Measurements from ENCODE around the gene C18orf63.

C18orf63 gene

GRCh38 chr18:74288730-74289129, 26.9 kb upstream of the C18orf63 start:
- no peak for DNase-seq
- H3K4me3 Mint-ChIP-seq = no peak overlapping the region
- no peaks in the 10 kb centered on the region for H3K36me3 Mint-ChIP-seq (ENCODE audit: low read depth)
- no peak overlapping the region for H3K27ac Mint-ChIP-seq
- no peak for TF ChIP-seq CTCF (IDR thresholded peaks at IDR 0.05)
- H3K9me3 Mint-ChIP-seq = no peaks in the 10 kb centered on the region
- H3K4me1 Mint-ChIP-seq = peaks cover 38% of the 10 kb centered on the region
- peaks cover 20% of the 10 kb centered on the region for H3K27me3 Mint-ChIP-seq (ENCODE audit: low read depth, poor library complexity)

GRCh38 chr18:74289137-74289536, 26.5 kb upstream of the C18orf63 start:
- peaks cover 36% of the 10 kb centered on the region for H3K4me1 Mint-ChIP-seq
- H3K9me3 Mint-ChIP-seq = no peaks in the 10 kb centered on the region
- no peak overlapping the region for H3K27ac Mint-ChIP-seq
- no peaks in the 10 kb centered on the region for H3K36me3 Mint-ChIP-seq (ENCODE audit: low read depth)
- H3K27me3 Mint-ChIP-seq (ENCODE audit: low read depth, poor library complexity) = peaks cover 20% of the 10 kb centered on the region
- TF ChIP-seq CTCF (IDR thresholded peaks at IDR 0.05) = no peak
- DNase-seq = no peak
- H3K4me3 Mint-ChIP-seq = no peak overlapping the region

GRCh38 chr18:74290021-74290420, 25.6 kb upstream of the C18orf63 start:
- Mint-ChIP-seq H3K27ac (no peak overlapping the region), H3K36me3 (ENCODE audit: low read depth) (no peaks in the 10 kb centered on the region), H3K4me1 (peaks cover 27% of the 10 kb centered on the region), H3K27me3 (ENCODE audit: low read depth, poor library complexity) (peaks cover 20% of the 10 kb centered on the region), H3K4me3 (peak overlapping the region; percentile 18), H3K9me3 (no peaks in the 10 kb centered on the region)
- DNase-seq = no peak
- no peak for TF ChIP-seq CTCF (IDR thresholded peaks at IDR 0.05)

- H3K27me3 Mint-ChIP-seq (ENCODE audit: low read depth, poor library complexity) = peaks cover 20% of the 10 kb centered on the region
- no peak overlapping the region for H3K27ac Mint-ChIP-seq
- peak; percentile 50 for DNase-seq
These were observed 24.7 kb upstream of the C18orf63 start for GRCh38 chr18:74290794-74291471.

GRCh38 chr18:74291472-74291770, 24.2 kb upstream of the C18orf63 start:
- Mint-ChIP-seq H3K27ac (no peak overlapping the region), H3K36me3 (ENCODE audit: low read depth) (no peaks in the 10 kb centered on the region), H3K4me3 (no peak overlapping the region), H3K27me3 (ENCODE audit: low read depth, poor library complexity) (peaks cover 20% of the 10 kb centered on the region), H3K4me1 (peaks cover 23% of the 10 kb centered on the region), H3K9me3 (no peaks in the 10 kb centered on the region)
- TF ChIP-seq CTCF (IDR thresholded peaks at IDR 0.05) = no peak
- peak; percentile 10 for DNase-seq

More at GRCh38 chr18:74290794-74291471, 24.7 kb upstream of the C18orf63 start:
- H3K4me1 Mint-ChIP-seq = peaks cover 23% of the 10 kb centered on the region
- no peaks in the 10 kb centered on the region for H3K9me3 Mint-ChIP-seq
- TF ChIP-seq CTCF (IDR thresholded peaks at IDR 0.05) = no peak
- H3K4me3 Mint-ChIP-seq = no peak overlapping the region
- no peaks in the 10 kb centered on the region for H3K36me3 Mint-ChIP-seq (ENCODE audit: low read depth)

All from nephron progenitor cell (in vitro differentiated cells).